HG03039 (cell line): ENCODE data around the gene ITGA1.

Experiments used
- ATAC-seq: cut with Tn5 transposase; IDR thresholded peaks from one replicate; pipeline ENCODE4 v1.9.1; 2021; ENCODE audit warnings: mild to moderate bottlenecking, moderate library complexity; ENCODE audit not compliant: unreplicated experiment

Gene ITGA1

GRCh38 chr5:52894451-52894850 is 106.7 kb downstream of the ITGA1 start:
- ATAC-seq = no peak

GRCh38 chr5:52895075-52895474 is 107.4 kb downstream of the ITGA1 start:
- no peak for ATAC-seq

GRCh38 chr5:52895572-52896413 is 108.1 kb downstream of the ITGA1 start:
- no peak for ATAC-seq

- ATAC-seq = no peak
Observed at GRCh38 chr5:52896534-52897237, 109.0 kb downstream of the ITGA1 start.

GRCh38 chr5:52897238-52897614 is 109.5 kb downstream of the ITGA1 start:
- ATAC-seq = no peak

GRCh38 chr5:52898961-52899680 is 111.4 kb downstream of the ITGA1 start:
- no peak for ATAC-seq

GRCh38 chr5:52903142-52903541 is 115.4 kb downstream of the ITGA1 start:
- no peak for ATAC-seq

GRCh38 chr5:52906343-52906742 is 118.6 kb downstream of the ITGA1 start:
- ATAC-seq = no peak

GRCh38 chr5:52906845-52907244 is 119.1 kb downstream of the ITGA1 start:
- ATAC-seq = no peak

GRCh38 chr5:52909192-52909591 is 121.5 kb downstream of the ITGA1 start:
- ATAC-seq = no peak

- ATAC-seq = no peak
Observed at GRCh38 chr5:52910071-52910470, 122.4 kb downstream of the ITGA1 start.

- ATAC-seq = peak; percentile 99
Observed at GRCh38 chr5:52915176-52915875, 127.6 kb downstream of the ITGA1 start.

- no peak for ATAC-seq
Observed at GRCh38 chr5:52920929-52921328, 133.2 kb downstream of the ITGA1 start.

GRCh38 chr5:52922384-52922783 is 134.7 kb downstream of the ITGA1 start:
- no peak for ATAC-seq

GRCh38 chr5:52924456-52924855 is 136.7 kb downstream of the ITGA1 start:
- ATAC-seq = no peak

- no peak for ATAC-seq
Observed at GRCh38 chr5:52925001-52925400, 137.3 kb downstream of the ITGA1 start.

GRCh38 chr5:52928689-52929088 is 141.0 kb downstream of the ITGA1 start:
- ATAC-seq = no peak

GRCh38 chr5:52938226-52938625 is 150.5 kb downstream of the ITGA1 start:
- ATAC-seq = no peak

GRCh38 chr5:52943285-52943684 is 155.6 kb downstream of the ITGA1 start:
- ATAC-seq = no peak

- no peak for ATAC-seq
Observed at GRCh38 chr5:52943808-52944207, 156.1 kb downstream of the ITGA1 start.

- ATAC-seq = no peak
Observed at GRCh38 chr5:52945040-52945439, 157.3 kb downstream of the ITGA1 start.
